Caco-2 (cell line): ENCODE results near the gene C16orf74. TPM values are rescaled to one million over a fixed set of nuclear protein-coding genes. Genes with fewer than 3 reads are reported as not detected.

Experiments used
- BruUV-seq: library from RNA; stranded (reverse); fragments of 400-500 nt; replicated peaks from 2 replicates; lab custom pipeline; 2021; lab: Mats Ljungman, UMichigan
- CTCF ChIA-PET: fragments of 300-600 bp; sonication (Branson Sonifier 250); formaldehyde crosslinking; loops from one replicate; lab custom pipeline; 2022; ENCODE audit warnings: antibody characterized with exemption; lab: Charles Lee
- POLR2A ChIA-PET: fragments of 300-600 bp; sonication (Branson Sonifier 250); formaldehyde crosslinking; loops from one replicate; lab custom pipeline; 2022; ENCODE audit warnings: antibody characterized with exemption; lab: Charles Lee
- DNase-seq, 2 experiments: peaks; one replicate each; pipeline versions ENCODE4 v3.0.0 to v3.0.0-alpha.2; 2020 to 2022
- H3K27me3 ChIP-seq: replicated peaks from 2 replicates; pipeline ENCODE4 v1.6.0; 2011; ENCODE audit warnings: low read length; ENCODE audit not compliant: control insufficient read depth, insufficient read depth
- H3K36me3 ChIP-seq: 2 replicates; pipeline ENCODE4 v1.5.1; 2011; ENCODE audit warnings: low read length; ENCODE audit not compliant: control insufficient read depth, insufficient read depth
- H3K4me1 ChIP-seq: fragments of 250-450 bp; sonication (Bioruptor Pico); 2 replicates; pipeline ENCODE4 v1.5.1; 2020; ENCODE audit warnings: mild to moderate bottlenecking
- H3K4me3 ChIP-seq: 2 replicates; pipeline ENCODE4 v1.5.1; 2011; ENCODE audit warnings: low read depth, mild to moderate bottlenecking, control low read depth, low read length
- H3K9me3 ChIP-seq: fragments of 250-450 bp; sonication (Bioruptor Pico); 2 replicates; pipeline ENCODE4 v1.5.1; 2020; ENCODE audit warnings: mild to moderate bottlenecking, moderate library complexity
- H3K27ac Mint-ChIP-seq: one replicate; pipeline ENCODE4 v1.8.0; 2022; ENCODE audit warnings: mixed read lengths; ENCODE audit not compliant: unreplicated experiment
- H3K27me3 Mint-ChIP-seq: one replicate; pipeline ENCODE4 v1.8.0; 2022; ENCODE audit warnings: mixed read lengths; ENCODE audit not compliant: insufficient read depth, unreplicated experiment
- H3K36me3 Mint-ChIP-seq: one replicate; pipeline ENCODE4 v1.8.0; 2022; ENCODE audit warnings: mild to moderate bottlenecking, mixed read lengths; ENCODE audit not compliant: insufficient read depth, unreplicated experiment
- H3K4me1 Mint-ChIP-seq: one replicate; pipeline ENCODE4 v1.8.0; 2022; ENCODE audit warnings: low read depth, mixed read lengths; ENCODE audit not compliant: unreplicated experiment
- H3K4me3 Mint-ChIP-seq: one replicate; pipeline ENCODE4 v1.8.0; 2022; ENCODE audit warnings: mild to moderate bottlenecking, moderate library complexity, mixed read lengths; ENCODE audit not compliant: unreplicated experiment
- H3K9me3 Mint-ChIP-seq: one replicate; pipeline ENCODE4 v1.8.0; 2022; ENCODE audit warnings: mixed read lengths; ENCODE audit not compliant: unreplicated experiment
- CTCF ChIP-seq, 2 experiments: fragments of 200-600 bp in 1 of 2; IDR thresholded peaks; 1 replicate in 1 of 2; 2 replicates in 1 of 2; pipeline versions ENCODE4 v1.5.1 to v1.8.0; 2011 to 2022; ENCODE audit warnings: antibody characterized with exemption in 1 of 2, control low read depth in 1 of 2, inconsistent platforms in 1 of 2, low read depth in 1 of 2, low read length in 1 of 2, mild to moderate bottlenecking in 1 of 2, moderate library complexity in 1 of 2; ENCODE audit not compliant: insufficient read depth in 1 of 2, severe bottlenecking in 1 of 2, unreplicated experiment in 1 of 2
- intact Hi-C: fragments of 100-400 bp; cut with micrococcal nuclease; formaldehyde crosslinking; loops from one replicate; pipeline ENCODE4 v1.10.0; 2022; ENCODE audit not compliant: unreplicated experiment
- total RNA-seq: library from RNA; stranded (reverse); gene quantifications from 2 replicates; pipeline ENCODE4 v1.2.3, GENCODE V29; 2022

The C16orf74 gene
- total RNA-seq, 1 experiment from 2014 or later = 4.0 TPM

- Histone ChIP-seq H3K9me3 (no peaks in the 10 kb centered on the region), H3K36me3 (peaks cover 8% of the 10 kb centered on the region), H3K4me1 (0 out of 2 replicates have a peak, but pooled peaks cover 8% of the 10 kb centered on the region), H3K4me3 (no peak overlapping the region), H3K27me3 (no peaks in the 10 kb centered on the region)
- no TSS peak for BruUV-seq
- Mint-ChIP-seq H3K4me3 (no peak overlapping the region), H3K36me3 (peaks cover 62% of the 10 kb centered on the region), H3K9me3 (no peaks in the 10 kb centered on the region), H3K27ac (no peak overlapping the region), H3K4me1 (peaks cover 12% of the 10 kb centered on the region), H3K27me3 (no peaks in the 10 kb centered on the region)
- CTCF ChIA-PET = no interaction called here
- TF ChIP-seq CTCF (IDR thresholded peaks at IDR 0.05; ENCODE audit: insufficient read depth in 1 of 2, low read depth in 1 of 2, low read length in 1 of 2, severe bottlenecking in 1 of 2, unreplicated experiment in 1 of 2) = no peak
- POLR2A ChIA-PET = no interaction called here
- DNase-seq = no peak
- intact Hi-C loops = no loop called here
These were observed 29.4 kb upstream of the C16orf74 start for GRCh38 chr16:85780281-85780680.

GRCh38 chr16:85778873-85779272 is 28.0 kb upstream of the C16orf74 start:
- no peak for DNase-seq
- H3K4me1 ChIP-seq = 0 out of 2 replicates have a peak, but pooled peaks cover 8% of the 10 kb centered on the region
- H3K36me3 Mint-ChIP-seq = peaks cover 70% of the 10 kb centered on the region
- H3K27ac Mint-ChIP-seq = no peak overlapping the region
- H3K27me3 Mint-ChIP-seq = no peaks in the 10 kb centered on the region
- ChIA-PET CTCF (no interaction called here), POLR2A (no interaction called here)
- no peaks in the 10 kb centered on the region for H3K9me3 Mint-ChIP-seq
- intact Hi-C loops = no loop called here
- no peak for TF ChIP-seq CTCF (IDR thresholded peaks at IDR 0.05; ENCODE audit: insufficient read depth in 1 of 2, low read depth in 1 of 2, low read length in 1 of 2, severe bottlenecking in 1 of 2, unreplicated experiment in 1 of 2)
- H3K27me3 ChIP-seq = no peaks in the 10 kb centered on the region
- peaks cover 8% of the 10 kb centered on the region for H3K36me3 ChIP-seq
- H3K9me3 ChIP-seq = no peaks in the 10 kb centered on the region
- no peak overlapping the region for H3K4me3 ChIP-seq
- BruUV-seq = no TSS peak
- H3K4me1 Mint-ChIP-seq = peaks cover 12% of the 10 kb centered on the region
- H3K4me3 Mint-ChIP-seq = no peak overlapping the region

- peaks cover 8% of the 10 kb centered on the region for H3K36me3 ChIP-seq
- intact Hi-C loops = no loop called here
- CTCF ChIA-PET = no interaction called here
- H3K4me3 ChIP-seq = no peak overlapping the region
- peaks cover 9% of the 10 kb centered on the region for H3K4me1 Mint-ChIP-seq
- H3K4me3 Mint-ChIP-seq = no peak overlapping the region
- no peaks in the 10 kb centered on the region for H3K9me3 Mint-ChIP-seq
- H3K36me3 Mint-ChIP-seq = peaks cover 67% of the 10 kb centered on the region
- POLR2A ChIA-PET = interaction anchor here (0.6 kb wide), 1 partner anchor 165 kb away, joined by 4 read pairs; no protein-coding TSS in a partner anchor
- no peak for TF ChIP-seq CTCF (IDR thresholded peaks at IDR 0.05; ENCODE audit: insufficient read depth in 1 of 2, low read depth in 1 of 2, low read length in 1 of 2, severe bottlenecking in 1 of 2, unreplicated experiment in 1 of 2)
- no peak overlapping the region for H3K27ac Mint-ChIP-seq
- H3K27me3 Mint-ChIP-seq = no peaks in the 10 kb centered on the region
- no TSS peak for BruUV-seq
- H3K4me1 ChIP-seq = 0 out of 2 replicates have a peak, but pooled peaks cover 8% of the 10 kb centered on the region
- no peak for DNase-seq
- no peaks in the 10 kb centered on the region for H3K9me3 ChIP-seq
- H3K27me3 ChIP-seq = no peaks in the 10 kb centered on the region
These were observed 26.9 kb upstream of the C16orf74 start for GRCh38 chr16:85777583-85778310.
